Measurements from ENCODE around the gene TAF1C.

Gene TAF1C

DNA sequence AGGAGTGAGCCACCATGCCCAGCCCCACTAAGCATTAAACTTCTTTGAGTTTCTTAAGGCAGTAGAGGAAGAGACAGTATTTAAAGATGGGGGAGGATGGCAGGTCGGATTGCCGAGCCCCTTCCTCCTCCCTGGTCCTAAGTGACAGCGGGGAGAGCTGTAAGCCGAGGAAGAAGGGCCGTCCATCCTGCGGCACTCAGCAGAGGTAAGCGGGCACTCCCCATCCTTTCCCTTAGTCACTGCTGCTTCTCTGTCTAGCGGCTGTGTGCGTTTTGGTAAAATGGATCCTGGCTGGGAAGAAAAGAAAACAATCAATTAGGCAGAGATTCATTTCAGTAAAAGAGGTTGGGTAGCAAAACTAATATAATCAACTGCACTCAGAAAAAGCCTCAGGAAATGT, 27.9 kb downstream of the TAF1C start:
- TF ChIP-seq, protein P1, sequence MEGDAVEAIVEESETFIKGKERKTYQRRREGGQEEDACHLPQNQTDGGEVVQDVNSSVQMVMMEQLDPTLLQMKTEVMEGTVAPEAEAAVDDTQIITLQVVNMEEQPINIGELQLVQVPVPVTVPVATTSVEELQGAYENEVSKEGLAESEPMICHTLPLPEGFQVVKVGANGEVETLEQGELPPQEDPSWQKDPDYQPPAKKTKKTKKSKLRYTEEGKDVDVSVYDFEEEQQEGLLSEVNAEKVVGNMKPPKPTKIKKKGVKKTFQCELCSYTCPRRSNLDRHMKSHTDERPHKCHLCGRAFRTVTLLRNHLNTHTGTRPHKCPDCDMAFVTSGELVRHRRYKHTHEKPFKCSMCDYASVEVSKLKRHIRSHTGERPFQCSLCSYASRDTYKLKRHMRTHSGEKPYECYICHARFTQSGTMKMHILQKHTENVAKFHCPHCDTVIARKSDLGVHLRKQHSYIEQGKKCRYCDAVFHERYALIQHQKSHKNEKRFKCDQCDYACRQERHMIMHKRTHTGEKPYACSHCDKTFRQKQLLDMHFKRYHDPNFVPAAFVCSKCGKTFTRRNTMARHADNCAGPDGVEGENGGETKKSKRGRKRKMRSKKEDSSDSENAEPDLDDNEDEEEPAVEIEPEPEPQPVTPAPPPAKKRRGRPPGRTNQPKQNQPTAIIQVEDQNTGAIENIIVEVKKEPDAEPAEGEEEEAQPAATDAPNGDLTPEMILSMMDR (conservative IDR thresholded peaks at IDR 0.05; ENCODE audit: low read depth, low read length): no peak
- no peak for DNase-seq (ENCODE audit: low read depth)

DNA sequence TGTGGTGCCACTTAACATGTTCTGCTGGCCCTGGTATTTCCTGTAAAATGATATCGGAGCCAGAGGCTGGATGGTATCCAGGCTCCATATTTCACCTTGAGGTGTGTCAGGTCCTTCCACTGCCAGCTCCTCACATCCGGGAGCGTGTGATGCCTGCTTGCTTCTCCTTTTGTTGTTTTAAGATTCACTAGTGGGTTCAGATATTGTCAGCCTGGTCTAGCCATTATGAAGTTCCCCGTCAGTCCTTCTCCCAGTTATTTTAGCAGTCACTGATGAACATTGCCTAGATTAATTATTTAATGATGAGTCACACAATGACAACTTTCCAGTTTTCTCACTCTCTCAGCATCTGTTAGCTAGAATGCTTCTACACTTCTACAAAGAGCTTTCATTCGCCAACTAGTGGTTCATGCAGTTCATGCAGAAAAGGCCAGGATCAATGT, 30.5 kb downstream of the TAF1C start:
- TF ChIP-seq, protein P1 (conservative IDR thresholded peaks at IDR 0.05; ENCODE audit: low read depth, low read length): peak; percentile 24
- H3K4me3 ChIP-seq (ENCODE audit: low read length): no peak overlapping the region
- DNase-seq (ENCODE audit: low read depth): no peak

More for the DNA sequence above, 27.9 kb downstream of the TAF1C start:
- no peak overlapping the region for H3K4me3 ChIP-seq (ENCODE audit: low read length)

DNA sequence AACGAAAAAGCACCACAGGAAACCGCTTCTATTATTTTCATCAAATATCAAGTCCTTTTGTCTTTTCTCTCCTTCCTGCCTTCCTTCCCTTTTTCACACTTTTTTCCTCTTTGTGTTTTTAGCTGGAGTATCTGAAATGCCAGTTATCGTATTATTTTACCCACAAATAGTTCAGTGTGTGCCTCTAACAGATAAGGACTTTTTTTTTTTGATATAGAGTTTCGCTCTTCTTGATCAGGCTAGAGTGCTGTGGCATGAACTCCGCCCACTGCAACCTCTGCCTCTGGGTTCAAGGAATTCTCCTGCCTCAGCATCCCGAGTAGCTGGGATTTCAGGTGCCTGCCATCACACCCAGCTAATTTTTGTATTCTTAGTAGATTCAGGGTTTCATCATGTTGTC, 31.1 kb downstream of the TAF1C start:
- DNase-seq (ENCODE audit: low read depth): no peak
- TF ChIP-seq, protein P1 (conservative IDR thresholded peaks at IDR 0.05; ENCODE audit: low read depth, low read length): no peak
- no peak overlapping the region for H3K4me3 ChIP-seq (ENCODE audit: low read length)

DNA sequence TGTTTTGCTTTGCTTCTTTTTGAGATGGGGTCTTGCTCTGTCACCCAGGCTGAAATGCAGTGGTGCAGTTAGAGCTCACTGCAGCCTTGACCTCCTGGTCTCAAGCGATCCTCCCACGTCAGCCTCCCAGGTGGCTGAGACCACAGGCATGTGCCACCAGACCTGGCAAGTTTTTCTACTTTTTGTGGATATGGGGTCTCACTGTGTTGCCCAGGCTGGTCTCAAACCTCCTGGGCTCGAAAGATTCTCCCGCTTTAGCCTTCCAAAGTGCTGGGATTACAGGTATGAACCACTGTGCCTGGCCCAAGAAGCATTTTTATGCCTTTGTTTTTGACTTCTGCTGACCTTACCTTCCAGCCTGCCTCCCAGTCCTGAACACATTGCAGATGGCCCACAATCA, 31.6 kb downstream of the TAF1C start:
- no peak for DNase-seq (ENCODE audit: low read depth)
- TF ChIP-seq, protein P1 (conservative IDR thresholded peaks at IDR 0.05; ENCODE audit: low read depth, low read length): no peak
- H3K4me3 ChIP-seq (ENCODE audit: low read length): no peak overlapping the region

DNA sequence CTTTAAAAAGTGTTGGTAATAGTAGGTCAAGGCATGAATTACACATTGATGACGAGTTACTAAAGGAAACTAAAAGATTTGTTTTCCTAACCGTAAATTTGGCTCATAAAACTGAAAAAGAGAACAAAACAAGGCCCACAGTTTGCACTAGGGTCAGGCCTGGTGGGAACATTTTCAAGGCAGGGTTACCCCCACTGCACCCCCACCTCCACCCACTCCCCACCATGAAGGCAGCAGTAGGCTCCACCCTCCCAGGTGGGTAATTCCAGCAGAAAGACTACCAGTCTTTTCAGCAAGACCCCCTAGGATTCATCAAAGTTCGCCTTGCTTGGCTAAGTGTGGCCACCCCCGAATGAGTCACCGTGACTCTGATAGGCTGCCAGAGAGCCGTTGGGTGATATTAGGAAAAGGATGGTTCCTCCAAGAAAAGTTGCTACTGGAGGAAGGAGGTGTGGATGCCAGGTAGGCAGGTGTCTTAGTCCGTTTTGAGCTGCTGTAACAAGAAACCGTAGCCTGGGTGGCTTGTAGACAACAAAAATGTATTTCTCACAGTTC, 33.1 kb downstream of the TAF1C start:
- TF ChIP-seq, protein P1 (conservative IDR thresholded peaks at IDR 0.05; ENCODE audit: low read depth, low read length): no peak
- DNase-seq (ENCODE audit: low read depth): no peak
- H3K4me3 ChIP-seq (ENCODE audit: low read length): no peak overlapping the region

DNA sequence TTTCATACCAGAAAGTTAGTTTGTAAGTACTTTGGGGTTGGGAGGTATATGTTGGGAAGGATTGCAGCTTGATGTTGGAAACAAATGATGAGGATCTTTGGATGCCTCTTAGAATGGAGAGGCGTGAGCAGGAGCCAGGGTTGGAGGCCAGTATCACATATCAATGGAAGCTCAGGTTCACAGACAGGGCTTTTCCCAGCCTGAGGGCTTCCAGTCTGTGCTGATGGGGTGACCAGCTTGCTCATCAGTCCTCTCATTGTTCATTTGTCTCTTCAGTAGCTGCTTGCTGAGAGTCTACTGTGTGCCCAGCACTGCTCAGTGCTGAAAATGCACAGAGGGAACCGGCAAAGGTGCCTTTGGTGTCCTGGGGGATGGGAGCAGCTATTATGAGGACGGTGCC, 35.9 kb downstream of the TAF1C start:
- TF ChIP-seq, protein P1 (conservative IDR thresholded peaks at IDR 0.05; ENCODE audit: low read depth, low read length): no peak
- DNase-seq (ENCODE audit: low read depth): no peak
- H3K4me3 ChIP-seq (ENCODE audit: low read length): no peak overlapping the region

DNA sequence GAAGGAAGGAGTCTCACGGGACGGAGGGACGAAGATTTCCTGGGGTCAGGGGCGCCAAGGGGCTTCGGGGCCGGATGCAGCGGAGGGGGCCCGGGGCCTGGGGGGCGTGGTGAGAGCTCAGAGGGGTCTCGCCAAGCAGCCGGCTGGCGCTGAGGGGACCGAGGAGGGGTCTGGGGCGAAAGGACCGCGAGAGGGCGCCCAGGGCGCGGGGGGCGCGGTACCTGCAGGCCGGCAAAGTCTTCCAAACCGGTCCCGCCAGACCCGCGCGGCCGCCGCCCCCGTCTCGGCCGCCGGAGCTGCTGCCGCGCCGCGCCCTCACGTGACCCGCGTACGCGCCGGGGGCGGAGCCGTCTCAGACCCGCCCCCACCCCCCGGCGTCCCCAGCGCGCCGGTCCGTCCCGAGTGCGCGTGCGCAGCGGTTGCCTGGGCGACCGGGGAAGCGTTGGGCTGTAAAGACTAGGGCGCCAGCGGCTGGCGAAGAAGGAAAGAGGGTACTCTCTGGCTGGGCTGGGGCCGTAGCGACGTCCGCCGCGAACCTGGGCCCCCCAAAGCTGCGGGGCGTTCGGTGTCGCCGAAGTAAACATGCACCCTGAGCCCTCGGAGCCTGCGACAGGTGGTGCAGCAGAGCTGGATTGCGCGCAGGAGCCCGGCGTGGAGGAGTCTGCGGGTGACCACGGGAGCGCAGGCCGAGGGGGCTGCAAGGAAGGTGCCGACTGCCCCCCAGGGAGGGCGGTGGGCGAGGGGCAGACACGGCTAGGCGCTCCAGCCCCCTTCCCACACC, 41.8 kb downstream of the TAF1C start, which contains the start of the genes DNAAF1 and HSDL1:
TSS of gene DNAAF1 (plus strand) at position 450 of the 781 bp plus-strand sequence. CDS start at position 583, 133 bp downstream.
TSS of gene HSDL1 (minus strand) at position 319 of the 781 bp plus-strand sequence. CDS start 13,856 bp downstream, outside the sequence.
- TF ChIP-seq, protein P1 (conservative IDR thresholded peaks at IDR 0.05; ENCODE audit: low read depth, low read length): peak; percentile 18
- DNase-seq (ENCODE audit: low read depth): peak; percentile 18
- peak within 1 kb of the TSS; percentile 83 for H3K4me3 ChIP-seq (ENCODE audit: low read length)
